ENCODE measurements around the gene PLEKHM3. TPM values are rescaled to one million over a fixed set of nuclear protein-coding genes. Genes with fewer than 3 reads are reported as not detected.

The PLEKHM3 gene
- polyA plus RNA-seq, 4 donors, result 0.89 to 12.1 (median 2.1) TPM

DNA sequence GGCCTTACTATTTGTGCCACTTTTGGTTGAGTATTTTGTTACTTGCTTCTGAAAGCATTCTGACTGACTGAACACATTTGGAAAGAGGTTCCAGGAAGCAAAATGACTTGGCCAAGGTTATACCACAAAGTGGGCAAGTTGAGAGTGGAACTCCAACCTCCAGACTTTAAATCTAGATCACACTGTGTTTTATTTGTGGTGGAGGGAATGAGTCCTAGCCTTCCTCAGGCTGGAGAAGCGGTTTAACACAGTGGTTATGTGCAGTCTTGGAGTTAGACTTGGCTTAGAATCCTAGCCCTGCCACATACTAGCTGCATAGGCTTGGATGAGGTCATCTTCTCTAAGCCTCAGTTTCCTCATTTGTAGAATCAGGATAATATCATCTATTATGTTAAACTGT is 33.4 kb downstream of the PLEKHM3 start:
- WGBS, 3 donors, result 92 to 96% (median 95%) methylated on average over 1 of the region's 1 CpG
- H3K27ac ChIP-seq (ENCODE audit: low read depth in 1 of 3, low read length in 2 of 3), result no peak overlapping the region
- H3K4me3 ChIP-seq (ENCODE audit: low read depth in 1 of 3, low read length in 3 of 3), result no peak overlapping the region
- FAIRE-seq (no peak), DNase-seq (no peak)
- H3K36me3 ChIP-seq (ENCODE audit: control insufficient read depth in 3 of 3, insufficient read depth in 2 of 3, low read depth in 1 of 3, low read length in 3 of 3), result peaks cover 0 to 2% (median 0%) of the 10 kb centered on the region in 3 donors
- H3K27me3 ChIP-seq (ENCODE audit: control insufficient read depth in 3 of 3, insufficient read depth in 3 of 3, low read length in 3 of 3), result no peaks in the 10 kb centered on the region
- peaks cover 2 to 49% (median 3%) of the 10 kb centered on the region in 3 donors for H3K4me1 ChIP-seq (ENCODE audit: control insufficient read depth in 3 of 3, insufficient read depth in 2 of 3, low read depth in 1 of 3, low read length in 2 of 3)
- H3K9me3 ChIP-seq (ENCODE audit: control insufficient read depth in 2 of 2, insufficient read depth in 1 of 2, low read depth in 1 of 2, low read length in 1 of 2), result no peaks in the 10 kb centered on the region

DNA sequence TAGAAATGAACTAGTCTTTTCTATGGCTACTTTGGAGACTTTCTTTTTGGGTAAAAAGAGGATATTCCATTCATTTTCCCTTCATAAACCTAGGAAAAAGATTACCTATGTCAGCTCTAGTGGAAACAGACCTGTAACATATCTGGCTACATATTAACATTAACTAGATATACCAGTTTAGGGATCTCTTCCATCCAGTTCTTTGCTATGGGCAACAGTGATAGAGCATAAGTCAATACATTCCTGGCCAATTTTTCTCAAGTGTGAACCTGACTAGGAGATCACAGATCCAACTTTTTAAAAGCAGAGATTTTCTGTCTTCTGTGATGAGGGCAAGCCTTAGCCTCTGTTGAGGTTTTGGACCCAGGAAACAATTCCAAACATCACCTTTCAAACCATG is 34.5 kb downstream of the PLEKHM3 start:
- H3K4me1 ChIP-seq (ENCODE audit: control insufficient read depth in 3 of 3, insufficient read depth in 2 of 3, low read depth in 1 of 3, low read length in 2 of 3), result peaks cover 2 to 44% (median 3%) of the 10 kb centered on the region in 3 donors
- FAIRE-seq, result no peak
- H3K36me3 ChIP-seq (ENCODE audit: control insufficient read depth in 3 of 3, insufficient read depth in 2 of 3, low read depth in 1 of 3, low read length in 3 of 3), result peaks cover 0 to 2% (median 0%) of the 10 kb centered on the region in 3 donors
- H3K27me3 ChIP-seq (ENCODE audit: control insufficient read depth in 3 of 3, insufficient read depth in 3 of 3, low read length in 3 of 3), result no peaks in the 10 kb centered on the region
- H3K9me3 ChIP-seq (ENCODE audit: control insufficient read depth in 2 of 2, insufficient read depth in 1 of 2, low read depth in 1 of 2, low read length in 1 of 2), result no peaks in the 10 kb centered on the region
- H3K27ac ChIP-seq (ENCODE audit: low read depth in 1 of 3, low read length in 2 of 3), result no peak overlapping the region
- no peak for DNase-seq
- H3K4me3 ChIP-seq (ENCODE audit: low read depth in 1 of 3, low read length in 3 of 3), result no peak overlapping the region

DNA sequence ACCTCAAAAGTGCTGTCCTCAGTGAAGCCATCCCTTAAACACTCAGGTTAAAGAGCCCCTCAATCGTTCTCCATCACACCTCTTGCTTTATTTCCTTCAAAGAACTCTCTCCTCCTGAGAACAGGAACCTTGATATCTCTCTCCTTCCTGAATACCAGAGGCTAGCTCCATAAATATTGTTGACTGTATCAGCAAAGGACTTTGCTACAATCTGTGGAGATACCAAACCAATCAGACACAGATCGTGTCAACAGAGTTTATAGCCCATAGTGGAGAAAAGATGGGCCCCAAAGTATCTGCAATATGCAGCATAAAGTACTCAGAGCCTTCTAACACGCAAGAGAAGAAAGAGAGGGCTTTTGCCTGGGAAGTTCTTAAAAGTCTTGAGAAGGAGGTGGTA is 36.4 kb downstream of the PLEKHM3 start:
- peak; percentile 29 to 60 for DNase-seq
- FAIRE-seq, result no peak
- H3K27me3 ChIP-seq (ENCODE audit: control insufficient read depth in 3 of 3, insufficient read depth in 3 of 3, low read length in 3 of 3), result no peaks in the 10 kb centered on the region

DNA sequence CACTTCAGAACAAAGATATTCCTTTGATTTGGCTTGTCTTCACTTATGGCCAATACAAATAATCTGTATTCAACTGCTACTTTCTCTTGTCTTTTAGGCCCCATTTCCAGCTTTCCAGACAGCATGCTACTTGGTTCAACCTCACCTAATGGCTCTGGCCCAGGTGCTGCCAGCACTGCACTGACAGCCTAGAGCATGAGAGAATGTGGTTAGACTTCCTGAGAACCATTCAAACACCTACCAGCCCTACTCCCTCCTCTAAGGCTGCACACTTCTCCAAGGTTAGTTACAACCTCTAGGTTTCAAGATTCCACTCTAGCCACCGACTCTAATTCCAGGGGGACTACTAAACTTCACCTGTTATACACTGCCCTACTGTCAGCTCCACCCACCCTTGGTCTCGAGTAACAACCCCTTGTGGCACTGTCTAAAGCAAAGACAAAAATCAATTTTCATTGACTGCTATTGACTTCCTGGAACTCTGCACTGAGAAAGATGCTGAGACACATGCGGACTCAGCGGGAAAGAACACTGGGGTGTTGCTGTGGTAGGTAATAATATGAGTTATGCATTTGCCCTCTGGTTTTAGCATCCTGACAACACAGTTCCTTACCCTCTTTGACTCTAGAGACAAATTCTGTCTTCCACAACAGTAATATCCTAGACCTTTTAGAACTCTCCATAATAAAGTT is 38.2 kb downstream of the PLEKHM3 start:
- Histone ChIP-seq H3K9me3 (ENCODE audit: control insufficient read depth in 2 of 2, insufficient read depth in 1 of 2, low read depth in 1 of 2, low read length in 1 of 2) (no peaks in the 10 kb centered on the region), H3K36me3 (ENCODE audit: control insufficient read depth in 3 of 3, insufficient read depth in 2 of 3, low read depth in 1 of 3, low read length in 3 of 3) (peaks cover 0 to 3% (median 0%) of the 10 kb centered on the region in 3 donors), H3K27me3 (ENCODE audit: control insufficient read depth in 3 of 3, insufficient read depth in 3 of 3, low read length in 3 of 3) (no peaks in the 10 kb centered on the region), H3K4me3 (ENCODE audit: low read depth in 1 of 3, low read length in 3 of 3) (no peak overlapping the region), H3K27ac (ENCODE audit: low read depth in 1 of 3, low read length in 2 of 3) (peak overlapping the region in 1 of 3 donors; percentile 8), H3K4me1 (ENCODE audit: control insufficient read depth in 3 of 3, insufficient read depth in 2 of 3, low read depth in 1 of 3, low read length in 2 of 3) (peaks cover 2 to 44% (median 3%) of the 10 kb centered on the region in 3 donors)
- 88 to 96% (median 92%) methylated on average over 4 of the region's 4 CpGs for WGBS, 3 donors
- FAIRE-seq, result no peak
- no peak for DNase-seq

More for the DNA sequence above, 36.4 kb downstream of the PLEKHM3 start:
- H3K4me1 ChIP-seq (ENCODE audit: control insufficient read depth in 3 of 3, insufficient read depth in 2 of 3, low read depth in 1 of 3, low read length in 2 of 3), result peaks cover 2 to 44% (median 3%) of the 10 kb centered on the region in 3 donors
- peak overlapping the region in 1 of 3 donors; percentile 73 for H3K27ac ChIP-seq (ENCODE audit: low read depth in 1 of 3, low read length in 2 of 3)
- no peak overlapping the region for H3K4me3 ChIP-seq (ENCODE audit: low read depth in 1 of 3, low read length in 3 of 3)
- 41 to 71% (median 50%) methylated on average over 3 of the region's 3 CpGs for WGBS, 3 donors
- H3K9me3 ChIP-seq (ENCODE audit: control insufficient read depth in 2 of 2, insufficient read depth in 1 of 2, low read depth in 1 of 2, low read length in 1 of 2), result no peaks in the 10 kb centered on the region
- H3K36me3 ChIP-seq (ENCODE audit: control insufficient read depth in 3 of 3, insufficient read depth in 2 of 3, low read depth in 1 of 3, low read length in 3 of 3), result peaks cover 0 to 3% (median 0%) of the 10 kb centered on the region in 3 donors

DNA sequence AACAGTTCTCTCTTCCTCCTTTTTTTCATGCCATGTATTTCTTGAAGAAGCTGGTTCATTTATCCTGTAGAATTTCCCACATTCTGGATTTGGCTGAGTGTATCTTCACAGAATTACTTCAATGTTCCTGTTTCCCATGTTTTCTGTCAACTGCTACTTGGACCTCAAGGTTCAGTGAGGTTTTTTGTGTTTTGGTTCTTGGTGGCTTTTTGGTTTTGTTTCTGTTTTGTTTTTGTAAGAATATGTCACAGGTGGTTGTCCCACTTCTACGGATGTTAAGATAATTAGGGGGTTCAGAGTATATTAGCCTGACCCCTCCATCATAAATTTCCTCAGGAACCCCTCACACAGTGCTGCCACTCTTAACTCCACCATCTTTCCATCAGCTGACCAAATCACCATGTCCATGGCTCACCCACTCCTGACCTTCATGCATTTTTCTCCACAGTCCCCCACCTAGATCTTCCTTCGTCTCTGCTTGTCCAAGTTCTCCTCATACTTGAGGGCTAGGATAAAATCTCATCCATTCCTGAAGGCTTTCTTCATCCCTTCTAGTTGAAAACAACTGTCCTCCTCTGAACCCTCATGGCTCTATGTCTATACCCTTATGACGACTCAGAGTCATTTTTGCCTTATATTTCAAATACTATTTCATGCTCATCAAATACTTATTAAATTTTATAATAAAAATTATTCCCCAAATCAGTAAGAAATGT is 40.4 kb downstream of the PLEKHM3 start:
- Histone ChIP-seq H3K9me3 (ENCODE audit: control insufficient read depth in 2 of 2, insufficient read depth in 1 of 2, low read depth in 1 of 2, low read length in 1 of 2) (no peaks in the 10 kb centered on the region), H3K27ac (ENCODE audit: low read depth in 1 of 3, low read length in 2 of 3) (no peak overlapping the region), H3K4me1 (ENCODE audit: control insufficient read depth in 3 of 3, insufficient read depth in 2 of 3, low read depth in 1 of 3, low read length in 2 of 3) (peaks cover 0 to 29% (median 3%) of the 10 kb centered on the region in 3 donors), H3K4me3 (ENCODE audit: low read depth in 1 of 3, low read length in 3 of 3) (no peak overlapping the region), H3K27me3 (ENCODE audit: control insufficient read depth in 3 of 3, insufficient read depth in 3 of 3, low read length in 3 of 3) (no peaks in the 10 kb centered on the region), H3K36me3 (ENCODE audit: control insufficient read depth in 3 of 3, insufficient read depth in 2 of 3, low read depth in 1 of 3, low read length in 3 of 3) (peaks cover 0 to 3% (median 0%) of the 10 kb centered on the region in 3 donors)
- WGBS, 3 donors, result 90 to 99% (median 92%) methylated on average over 3 of the region's 3 CpGs
- FAIRE-seq (no peak), DNase-seq (no peak)

DNA sequence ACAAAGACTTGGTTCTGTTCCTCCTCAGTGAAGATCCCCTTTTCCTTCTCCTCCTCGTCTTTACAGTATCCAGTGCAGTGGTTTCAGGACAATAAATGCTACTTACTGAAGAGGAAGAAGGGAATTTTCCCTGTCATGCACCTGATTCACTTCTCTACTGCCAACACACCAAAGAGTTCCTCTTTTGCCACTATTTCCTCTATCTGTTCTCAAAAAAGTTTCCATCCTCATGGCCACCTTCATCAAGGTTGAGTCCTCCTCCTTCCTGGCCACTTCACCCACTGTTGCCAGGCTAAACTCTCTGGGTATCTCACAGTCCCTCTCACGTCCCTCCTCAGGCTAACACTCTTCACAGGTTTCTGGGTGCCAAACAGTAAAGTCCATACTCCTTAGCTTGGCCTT is 41.7 kb downstream of the PLEKHM3 start:
- H3K36me3 ChIP-seq (ENCODE audit: control insufficient read depth in 3 of 3, insufficient read depth in 2 of 3, low read depth in 1 of 3, low read length in 3 of 3), result peaks cover 0 to 3% (median 0%) of the 10 kb centered on the region in 3 donors
- H3K9me3 ChIP-seq (ENCODE audit: control insufficient read depth in 2 of 2, insufficient read depth in 1 of 2, low read depth in 1 of 2, low read length in 1 of 2), result no peaks in the 10 kb centered on the region
- H3K27ac ChIP-seq (ENCODE audit: low read depth in 1 of 3, low read length in 2 of 3), result no peak overlapping the region
- no peak for DNase-seq
- WGBS, 3 donors, result 74 to 82% (median 76%) methylated on average over 2 of the region's 2 CpGs
- no peak overlapping the region for H3K4me3 ChIP-seq (ENCODE audit: low read depth in 1 of 3, low read length in 3 of 3)
- H3K27me3 ChIP-seq (ENCODE audit: control insufficient read depth in 3 of 3, insufficient read depth in 3 of 3, low read length in 3 of 3), result no peaks in the 10 kb centered on the region
- peaks cover 0 to 18% (median 0%) of the 10 kb centered on the region in 3 donors for H3K4me1 ChIP-seq (ENCODE audit: control insufficient read depth in 3 of 3, insufficient read depth in 2 of 3, low read depth in 1 of 3, low read length in 2 of 3)
- FAIRE-seq, result no peak

DNA sequence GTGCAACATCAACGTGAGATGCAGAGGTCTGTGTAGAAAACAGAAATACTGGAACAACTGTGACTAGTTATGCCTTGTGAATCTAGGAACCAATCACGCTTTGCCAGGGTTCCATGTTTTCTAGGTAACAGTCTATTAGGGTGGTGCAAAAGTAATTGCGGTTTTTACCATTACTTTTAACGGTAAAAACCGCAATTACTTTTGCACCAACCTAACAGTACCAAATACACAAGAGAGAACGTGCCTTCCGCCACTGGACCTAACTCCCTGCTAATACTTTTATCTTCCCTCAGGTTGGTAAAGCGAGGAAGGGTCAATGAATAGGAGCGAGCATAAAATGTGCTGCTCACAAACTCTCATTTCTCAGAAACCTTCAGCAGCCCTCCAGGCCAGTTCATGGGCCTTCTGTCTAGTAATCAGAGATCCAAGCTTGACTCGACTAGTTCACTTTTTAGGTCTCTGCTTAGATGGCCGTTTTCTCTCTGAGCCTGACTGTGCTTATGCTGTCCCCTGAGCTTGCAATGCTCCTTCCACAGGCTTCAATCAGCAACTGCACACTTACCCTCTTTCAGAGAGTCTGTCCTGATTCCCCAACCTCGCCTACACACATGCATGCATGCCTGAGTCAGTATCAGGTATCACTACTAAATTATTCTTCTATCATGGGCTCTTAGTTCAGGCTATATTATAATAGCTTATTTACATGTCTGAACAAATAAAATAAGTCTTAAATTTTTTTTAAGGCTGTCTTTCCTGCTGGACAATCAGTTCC is 47.0 kb downstream of the PLEKHM3 start:
- no peak for FAIRE-seq

DNA sequence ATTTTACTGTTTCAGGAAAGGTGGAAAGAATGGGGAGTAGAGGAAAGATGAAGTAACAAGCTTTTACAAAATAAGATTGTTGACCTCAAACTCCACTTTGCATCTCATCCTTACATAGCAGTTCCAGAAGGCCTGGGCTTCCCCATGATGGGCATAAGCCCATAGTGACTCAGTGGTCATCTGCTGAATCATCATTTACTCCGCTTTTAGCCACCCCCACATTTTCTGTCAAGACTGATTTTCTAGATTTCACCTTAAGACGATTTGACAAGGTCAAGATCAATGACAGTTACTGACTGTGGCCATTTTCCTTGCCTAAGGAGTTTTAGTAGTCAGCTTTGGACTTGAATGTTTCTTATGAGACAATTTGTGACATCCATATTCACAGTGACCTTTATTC is 49.4 kb downstream of the PLEKHM3 start:
- FAIRE-seq (no peak), DNase-seq (no peak)
- 74 to 87% (median 76%) methylated on average over 2 of the region's 2 CpGs for WGBS, 3 donors
- H3K4me3 ChIP-seq (ENCODE audit: low read depth in 1 of 3, low read length in 3 of 3), result no peak overlapping the region
- H3K27ac ChIP-seq (ENCODE audit: low read depth in 1 of 3, low read length in 2 of 3), result no peak overlapping the region
- peaks cover 0 to 16% (median 2%) of the 10 kb centered on the region in 3 donors for H3K36me3 ChIP-seq (ENCODE audit: control insufficient read depth in 3 of 3, insufficient read depth in 2 of 3, low read depth in 1 of 3, low read length in 3 of 3)
- peaks cover 0 to 7% (median under 1%) of the 10 kb centered on the region in 3 donors for H3K4me1 ChIP-seq (ENCODE audit: control insufficient read depth in 3 of 3, insufficient read depth in 2 of 3, low read depth in 1 of 3, low read length in 2 of 3)
- H3K9me3 ChIP-seq (ENCODE audit: control insufficient read depth in 2 of 2, insufficient read depth in 1 of 2, low read depth in 1 of 2, low read length in 1 of 2), result no peaks in the 10 kb centered on the region
- no peaks in the 10 kb centered on the region for H3K27me3 ChIP-seq (ENCODE audit: control insufficient read depth in 3 of 3, insufficient read depth in 3 of 3, low read length in 3 of 3)

More for the DNA sequence above, 47.0 kb downstream of the PLEKHM3 start:
- DNase-seq, result no peak
- 93 to 95% (median 95%) methylated on average over 12 of the region's 12 CpGs for WGBS, 3 donors
- Histone ChIP-seq H3K4me3 (ENCODE audit: low read depth in 1 of 3, low read length in 3 of 3) (no peak overlapping the region), H3K27ac (ENCODE audit: low read depth in 1 of 3, low read length in 2 of 3) (no peak overlapping the region), H3K36me3 (ENCODE audit: control insufficient read depth in 3 of 3, insufficient read depth in 2 of 3, low read depth in 1 of 3, low read length in 3 of 3) (peaks cover 0 to 16% (median 0%) of the 10 kb centered on the region in 3 donors), H3K9me3 (ENCODE audit: control insufficient read depth in 2 of 2, insufficient read depth in 1 of 2, low read depth in 1 of 2, low read length in 1 of 2) (no peaks in the 10 kb centered on the region), H3K27me3 (ENCODE audit: control insufficient read depth in 3 of 3, insufficient read depth in 3 of 3, low read length in 3 of 3) (no peaks in the 10 kb centered on the region), H3K4me1 (ENCODE audit: control insufficient read depth in 3 of 3, insufficient read depth in 2 of 3, low read depth in 1 of 3, low read length in 2 of 3) (no peaks in the 10 kb centered on the region)

Data from small intestine (tissue), 7 donors.